H1 (cell line): ENCODE measurements around the gene SOS1. TPM values are rescaled to one million over a fixed set of nuclear protein-coding genes. Genes with fewer than 3 reads are reported as not detected.

ENCODE experiments used
- GTF2F1 ChIP-seq: IDR thresholded peaks from 2 replicates; pipeline ENCODE4 v1.6.1; 2012; ENCODE audit warnings: low read depth, low read length, improper control_type of control experiment, borderline replicate concordance
- polyA plus RNA-seq, 7 experiments: library from polyadenylated mRNA; depleted of rRNA in 3 of 7; stranded (reverse) in 5 of 7; unstranded in 2 of 7; fragments of >200 nt in 5 of 7; fragments of 200-250 nt in 2 of 7; gene quantifications; 1 replicate in 5 of 7; 2 replicates in 1 of 7; 4 replicates in 1 of 7; pipeline versions ENCODE4 v1.2.1 to v1.2.3, GENCODE V29; 2011 to 2013; ENCODE audit warnings: missing spikeins in 2 of 7, mixed read lengths in 2 of 7
- total RNA-seq: library from RNA; stranded (reverse); fragmentation: NEBNext Ultra II Directional; extraction: Animal tissue kit (Norgen Biotek cat#: 25700); gene quantifications from 2 replicates; pipeline ENCODE4 v1.2.1, GENCODE V29; 2021
- TF ChIP-seq, protein P1 (sequence below): IDR thresholded peaks from 2 replicates; pipeline ENCODE4 v1.6.1; 2011; ENCODE audit warnings: low read depth, mild to moderate bottlenecking, low read length; ENCODE audit not compliant: insufficient read depth

SOS1 gene
- total and polyA plus RNA-seq, 2 of the 8 experiments (the other 6 are each of a cell fraction or from before 2014, with no cell fraction given) = 25.7 to 27.0 TPM

DNA sequence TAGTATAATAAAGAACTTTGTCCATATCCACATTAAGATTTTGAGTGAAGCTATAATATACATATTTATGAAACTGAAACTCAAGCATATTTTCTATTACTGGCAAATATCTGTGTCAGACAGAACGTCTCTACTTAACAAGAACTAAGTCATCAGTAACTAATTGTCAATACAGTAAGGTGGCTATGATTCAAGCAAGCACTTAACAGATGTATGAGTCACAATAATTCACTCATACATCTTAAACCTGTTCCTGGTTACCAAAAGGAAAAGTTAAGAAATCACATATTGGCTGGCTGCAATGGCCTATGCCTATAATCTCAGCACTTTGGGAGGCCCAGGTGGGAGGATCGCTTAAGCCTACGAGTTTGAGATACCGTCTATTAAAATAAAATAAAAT, 96.0 kb downstream of the SOS1 start (continued):
- TF ChIP-seq, protein P1, sequence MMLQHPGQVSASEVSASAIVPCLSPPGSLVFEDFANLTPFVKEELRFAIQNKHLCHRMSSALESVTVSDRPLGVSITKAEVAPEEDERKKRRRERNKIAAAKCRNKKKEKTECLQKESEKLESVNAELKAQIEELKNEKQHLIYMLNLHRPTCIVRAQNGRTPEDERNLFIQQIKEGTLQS = no peak
- no peak for TF ChIP-seq GTF2F1
